ENCODE data around the gene CTNNA1.

Gene CTNNA1

DNA sequence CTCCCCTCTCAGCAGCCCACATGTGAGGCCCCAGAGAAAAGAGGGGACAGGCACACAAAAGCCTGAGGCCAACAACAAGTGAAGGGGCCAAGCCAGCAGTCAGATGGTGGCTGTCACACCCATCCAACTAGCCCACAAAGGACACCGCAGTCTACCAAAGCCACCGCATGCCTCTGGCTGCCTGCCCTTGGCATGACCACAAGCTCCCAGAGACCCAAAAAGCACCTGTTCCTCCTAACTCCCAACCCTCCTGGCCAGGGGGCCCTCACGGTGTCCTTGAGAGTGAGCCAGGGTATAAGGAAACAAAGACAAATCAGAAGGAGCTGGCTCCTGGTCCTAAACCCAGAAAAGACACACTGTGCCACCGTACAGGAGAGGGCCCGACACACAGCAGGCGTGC, 199.7 kb downstream of the CTNNA1 start:
- DNase-seq (ENCODE audit: low read depth, low spot score): no peak

DNA sequence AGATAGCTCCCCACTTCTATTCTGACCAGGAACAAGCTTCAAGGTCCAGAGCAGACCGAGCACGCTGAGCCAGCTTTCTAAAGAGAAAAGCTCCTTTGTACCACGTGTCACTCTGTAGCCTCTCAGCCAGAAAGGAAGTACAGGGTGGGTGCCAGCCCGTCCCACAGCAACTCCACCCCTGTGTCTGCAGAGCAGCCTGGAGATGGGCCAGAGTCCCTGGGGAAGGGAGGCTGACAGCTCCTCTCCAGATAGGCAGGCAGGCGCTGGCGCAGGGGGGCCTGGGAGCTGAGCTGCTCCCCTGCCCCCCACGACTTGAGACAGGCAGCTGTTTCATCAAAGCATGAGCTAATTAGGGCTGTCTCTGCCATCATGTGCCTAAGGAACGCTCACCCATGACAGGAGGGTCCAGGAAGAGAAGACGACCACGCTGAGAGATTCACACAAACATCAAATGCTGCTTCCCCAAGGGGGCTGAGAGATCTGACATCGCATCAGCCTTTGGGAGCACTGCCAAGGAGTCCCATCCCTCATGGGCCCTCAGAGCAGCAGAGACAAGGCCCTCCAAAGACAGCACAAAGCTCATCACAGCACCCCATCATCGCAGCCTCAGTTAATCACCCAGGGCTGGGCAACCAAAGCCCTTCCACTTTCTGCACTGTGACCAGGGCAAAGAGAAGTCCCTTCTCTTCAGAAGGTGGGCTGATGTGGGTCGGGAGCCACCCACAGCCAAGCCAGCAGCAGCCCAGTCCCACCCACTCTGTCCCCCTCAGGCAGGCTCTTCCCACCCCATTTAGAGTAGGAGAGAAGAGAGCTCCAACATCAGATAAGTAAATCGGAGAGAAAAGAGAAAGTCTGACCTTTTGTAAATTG, 200.4 kb downstream of the CTNNA1 start:
- H3K4me1 ChIP-seq (ENCODE audit: control insufficient read depth, insufficient read depth, low read length): no peaks in the 10 kb centered on the region
- H3K36me3 ChIP-seq (ENCODE audit: control insufficient read depth, insufficient read depth, low read length): no peaks in the 10 kb centered on the region
- WGBS (ENCODE audit: insufficient coverage, insufficient read length): no CpG with 5 or more reads among the region's 14 CpGs
- no peak for DNase-seq (ENCODE audit: low read depth, low spot score)
- H3K4me3 ChIP-seq (ENCODE audit: low read length): no peak overlapping the region
- H3K27me3 ChIP-seq (ENCODE audit: control insufficient read depth, insufficient read depth, low read length): 0 out of 2 replicates have a peak, but pooled peaks cover 2% of the 10 kb centered on the region
- H3K27ac ChIP-seq (ENCODE audit: low read length): no peak overlapping the region
- H3K9me3 ChIP-seq (ENCODE audit: control insufficient read depth, insufficient read depth, low read length): no peaks in the 10 kb centered on the region

More for the DNA sequence above, 199.7 kb downstream of the CTNNA1 start:
- Histone ChIP-seq H3K4me1 (ENCODE audit: control insufficient read depth, insufficient read depth, low read length) (no peaks in the 10 kb centered on the region), H3K9me3 (ENCODE audit: control insufficient read depth, insufficient read depth, low read length) (no peaks in the 10 kb centered on the region), H3K36me3 (ENCODE audit: control insufficient read depth, insufficient read depth, low read length) (no peaks in the 10 kb centered on the region), H3K4me3 (ENCODE audit: low read length) (no peak overlapping the region), H3K27ac (ENCODE audit: low read length) (no peak overlapping the region), H3K27me3 (ENCODE audit: control insufficient read depth, insufficient read depth, low read length) (0 out of 2 replicates have a peak, but pooled peaks cover 2% of the 10 kb centered on the region)
- no CpG with 5 or more reads among the region's 6 CpGs for WGBS (ENCODE audit: insufficient coverage, insufficient read length)

DNA sequence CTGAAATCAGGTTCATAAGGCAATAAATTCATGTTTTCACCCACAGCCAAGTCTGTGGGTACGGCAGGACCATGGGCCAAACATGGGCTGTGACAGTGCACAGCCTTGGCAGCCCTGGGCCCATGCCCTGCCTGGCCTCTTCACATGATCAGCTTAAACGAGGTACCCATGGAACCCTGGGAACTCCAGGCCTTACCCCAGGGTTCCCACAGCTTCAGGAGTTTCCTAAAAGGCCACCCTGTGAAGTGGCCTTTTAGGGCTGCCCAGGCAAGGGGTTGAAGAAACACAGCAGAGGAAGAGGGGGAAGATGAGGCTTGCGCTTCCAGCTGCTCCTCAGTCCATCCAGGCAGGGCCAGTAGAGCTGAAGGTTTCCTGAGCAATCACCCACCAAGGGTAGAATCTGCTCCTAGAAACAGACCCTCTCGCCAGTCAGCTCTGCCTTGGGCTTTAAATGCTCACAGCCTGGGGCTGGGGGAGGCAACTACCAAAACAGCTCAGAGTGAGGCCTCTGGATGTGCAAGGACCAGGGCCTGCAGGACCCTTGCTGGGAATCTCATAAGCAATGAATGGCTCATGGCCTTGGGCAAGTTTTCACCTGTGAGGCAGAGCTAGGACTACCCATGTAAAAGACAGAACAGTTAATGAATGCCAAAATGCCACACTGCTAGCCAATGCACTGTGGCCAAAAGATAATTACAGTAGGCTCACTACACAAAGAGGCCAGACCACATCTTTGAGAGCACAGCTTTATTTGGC, 201.2 kb downstream of the CTNNA1 start:
- Histone ChIP-seq H3K4me1 (ENCODE audit: control insufficient read depth, insufficient read depth, low read length) (no peaks in the 10 kb centered on the region), H3K36me3 (ENCODE audit: control insufficient read depth, insufficient read depth, low read length) (no peaks in the 10 kb centered on the region), H3K27ac (ENCODE audit: low read length) (no peak overlapping the region), H3K4me3 (ENCODE audit: low read length) (no peak overlapping the region), H3K9me3 (ENCODE audit: control insufficient read depth, insufficient read depth, low read length) (no peaks in the 10 kb centered on the region), H3K27me3 (ENCODE audit: control insufficient read depth, insufficient read depth, low read length) (0 out of 2 replicates have a peak, but pooled peaks cover 2% of the 10 kb centered on the region)
- WGBS (ENCODE audit: insufficient coverage, insufficient read length): no CpG with 5 or more reads among the region's 4 CpGs
- DNase-seq (ENCODE audit: low read depth, low spot score): no peak

DNA sequence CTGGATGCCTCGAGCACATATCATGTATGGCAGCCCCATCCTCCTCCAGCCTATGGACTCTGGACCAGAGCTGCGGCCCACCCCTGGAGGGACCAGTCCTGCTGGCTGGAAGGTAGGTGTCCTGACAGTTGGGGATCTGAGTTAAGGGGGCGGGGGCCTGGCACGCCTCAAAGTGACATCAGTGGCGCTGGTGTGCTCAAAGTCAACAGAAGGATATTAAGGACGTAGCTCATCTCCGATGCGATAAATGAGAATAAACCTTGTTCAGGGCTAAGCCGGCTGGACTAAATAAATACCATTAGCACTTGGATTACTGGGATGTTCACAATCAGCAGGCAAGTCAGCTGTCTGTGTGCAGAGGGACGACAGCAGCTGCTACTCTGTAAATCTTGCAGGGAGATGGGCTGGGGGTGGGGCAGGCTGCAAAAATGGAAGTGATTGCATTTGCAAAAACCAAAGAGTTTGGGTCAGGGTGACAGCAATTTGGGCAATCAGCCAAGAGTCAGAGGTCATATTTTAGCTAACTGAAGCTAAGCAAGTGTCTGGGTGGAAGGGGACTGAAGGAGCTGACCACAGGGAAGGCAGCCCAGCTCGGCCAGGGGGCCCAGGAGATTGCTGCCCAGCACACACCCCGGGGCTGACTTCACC, 201.9 kb downstream of the CTNNA1 start:
- no peak overlapping the region for H3K4me3 ChIP-seq (ENCODE audit: low read length)
- no peak for DNase-seq (ENCODE audit: low read depth, low spot score)
- H3K9me3 ChIP-seq (ENCODE audit: control insufficient read depth, insufficient read depth, low read length): no peaks in the 10 kb centered on the region
- no peak overlapping the region for H3K27ac ChIP-seq (ENCODE audit: low read length)
- H3K36me3 ChIP-seq (ENCODE audit: control insufficient read depth, insufficient read depth, low read length): no peaks in the 10 kb centered on the region
- H3K4me1 ChIP-seq (ENCODE audit: control insufficient read depth, insufficient read depth, low read length): no peaks in the 10 kb centered on the region
- H3K27me3 ChIP-seq (ENCODE audit: control insufficient read depth, insufficient read depth, low read length): 0 out of 2 replicates have a peak, but pooled peaks cover 2% of the 10 kb centered on the region
- WGBS (ENCODE audit: insufficient coverage, insufficient read length): no CpG with 5 or more reads among the region's 12 CpGs

DNA sequence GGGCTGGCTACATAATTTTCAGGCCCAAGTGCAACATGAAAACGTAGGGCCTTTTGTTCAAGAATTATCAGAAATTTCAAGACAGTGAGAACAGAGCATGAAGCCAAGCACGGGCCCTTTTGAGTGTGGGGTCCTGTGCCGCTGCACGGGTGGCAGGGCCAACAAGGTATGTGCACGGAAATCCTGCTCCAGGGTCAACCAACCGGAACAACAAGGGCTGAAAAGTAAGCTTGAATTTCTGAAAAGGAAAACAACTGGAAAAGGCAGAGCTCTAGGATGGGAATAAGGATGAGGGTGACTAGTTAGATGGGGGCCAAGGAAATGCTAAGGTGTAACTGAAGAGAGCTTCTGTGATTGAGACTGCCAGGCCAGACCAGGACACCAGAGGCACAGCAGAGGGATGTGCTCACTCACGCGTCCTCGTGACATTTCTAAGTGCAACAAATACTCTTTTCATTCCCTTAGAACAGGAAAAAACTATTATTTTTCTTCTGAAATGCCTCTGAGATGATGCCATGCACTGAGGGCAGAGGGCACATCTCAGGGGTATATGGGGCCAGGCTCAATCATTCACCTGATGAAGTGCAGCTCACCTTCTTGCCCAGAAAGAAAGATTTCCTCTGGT, 202.6 kb downstream of the CTNNA1 start:
- H3K4me1 ChIP-seq (ENCODE audit: control insufficient read depth, insufficient read depth, low read length): no peaks in the 10 kb centered on the region
- no CpG with 5 or more reads among the region's 9 CpGs for WGBS (ENCODE audit: insufficient coverage, insufficient read length)

DNA sequence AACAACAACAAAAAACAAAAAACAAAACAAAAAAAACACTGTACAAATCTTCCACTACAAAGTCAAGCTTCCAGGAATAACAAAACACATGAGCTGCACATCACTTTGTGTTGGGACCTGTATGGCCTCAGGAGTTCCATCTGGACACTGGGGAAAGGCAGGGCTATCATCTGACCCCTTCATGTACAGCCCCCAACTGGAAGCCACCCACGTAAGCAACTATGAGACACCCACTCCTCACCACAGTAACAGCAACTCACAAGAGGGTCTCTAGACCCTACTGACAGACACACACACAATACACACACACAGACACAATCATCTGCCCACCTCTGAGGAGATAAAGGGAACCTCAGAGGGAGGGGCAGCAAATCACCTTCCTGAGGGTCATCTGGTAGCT, 203.6 kb downstream of the CTNNA1 start:
- Histone ChIP-seq H3K27ac (ENCODE audit: low read length) (no peak overlapping the region), H3K4me1 (ENCODE audit: control insufficient read depth, insufficient read depth, low read length) (no peaks in the 10 kb centered on the region), H3K9me3 (ENCODE audit: control insufficient read depth, insufficient read depth, low read length) (no peaks in the 10 kb centered on the region), H3K27me3 (ENCODE audit: control insufficient read depth, insufficient read depth, low read length) (0 out of 2 replicates have a peak, but pooled peaks cover 2% of the 10 kb centered on the region), H3K36me3 (ENCODE audit: control insufficient read depth, insufficient read depth, low read length) (no peaks in the 10 kb centered on the region), H3K4me3 (ENCODE audit: low read length) (no peak overlapping the region)
- no CpG with 5 or more reads among the region's 1 CpG for WGBS (ENCODE audit: insufficient coverage, insufficient read length)
- no peak for DNase-seq (ENCODE audit: low read depth, low spot score)

More for the DNA sequence above, 202.6 kb downstream of the CTNNA1 start:
- no peaks in the 10 kb centered on the region for H3K36me3 ChIP-seq (ENCODE audit: control insufficient read depth, insufficient read depth, low read length)
- 0 out of 2 replicates have a peak, but pooled peaks cover 2% of the 10 kb centered on the region for H3K27me3 ChIP-seq (ENCODE audit: control insufficient read depth, insufficient read depth, low read length)
- no peak for DNase-seq (ENCODE audit: low read depth, low spot score)
- no peak overlapping the region for H3K4me3 ChIP-seq (ENCODE audit: low read length)
- no peaks in the 10 kb centered on the region for H3K9me3 ChIP-seq (ENCODE audit: control insufficient read depth, insufficient read depth, low read length)
- H3K27ac ChIP-seq (ENCODE audit: low read length): no peak overlapping the region

DNA sequence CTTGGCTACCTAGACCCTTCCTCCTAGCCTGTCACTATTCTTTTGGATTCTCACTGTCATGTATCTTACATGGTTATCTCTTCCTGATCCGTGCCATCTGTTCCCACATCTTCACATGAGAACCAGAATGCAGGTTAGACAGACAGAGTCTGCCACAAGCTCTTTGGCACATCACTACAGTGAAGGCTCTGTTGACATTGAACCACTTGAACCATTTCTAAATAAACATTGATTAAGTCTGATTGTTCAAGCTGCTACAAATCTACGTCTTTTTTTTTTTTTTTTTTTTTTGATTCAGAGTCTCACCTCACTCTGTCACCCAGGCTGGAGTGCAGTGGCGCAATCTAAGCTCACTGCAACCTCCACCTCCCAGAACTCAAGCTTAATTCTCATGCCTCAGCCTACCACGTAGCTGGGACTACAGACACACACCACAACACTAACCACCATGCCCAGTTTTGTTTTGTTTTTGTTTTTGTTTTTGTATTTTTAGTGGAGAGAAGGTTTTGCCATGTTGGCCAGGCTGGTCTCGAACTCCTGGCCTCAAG, 207.0 kb downstream of the CTNNA1 start:
- no peaks in the 10 kb centered on the region for H3K9me3 ChIP-seq (ENCODE audit: control insufficient read depth, insufficient read depth, low read length)
- DNase-seq (ENCODE audit: low read depth, low spot score): no peak
- no CpG with 5 or more reads among the region's 5 CpGs for WGBS (ENCODE audit: insufficient coverage, insufficient read length)
- H3K36me3 ChIP-seq (ENCODE audit: control insufficient read depth, insufficient read depth, low read length): no peaks in the 10 kb centered on the region
- H3K4me3 ChIP-seq (ENCODE audit: low read length): no peak overlapping the region
- peaks cover 4% of the 10 kb centered on the region; the same call in 1 of the 2 replicates for H3K4me1 ChIP-seq (ENCODE audit: control insufficient read depth, insufficient read depth, low read length)
- 0 out of 2 replicates have a peak, but pooled peaks cover 2% of the 10 kb centered on the region for H3K27me3 ChIP-seq (ENCODE audit: control insufficient read depth, insufficient read depth, low read length)
- H3K27ac ChIP-seq (ENCODE audit: low read length): no peak overlapping the region

DNA sequence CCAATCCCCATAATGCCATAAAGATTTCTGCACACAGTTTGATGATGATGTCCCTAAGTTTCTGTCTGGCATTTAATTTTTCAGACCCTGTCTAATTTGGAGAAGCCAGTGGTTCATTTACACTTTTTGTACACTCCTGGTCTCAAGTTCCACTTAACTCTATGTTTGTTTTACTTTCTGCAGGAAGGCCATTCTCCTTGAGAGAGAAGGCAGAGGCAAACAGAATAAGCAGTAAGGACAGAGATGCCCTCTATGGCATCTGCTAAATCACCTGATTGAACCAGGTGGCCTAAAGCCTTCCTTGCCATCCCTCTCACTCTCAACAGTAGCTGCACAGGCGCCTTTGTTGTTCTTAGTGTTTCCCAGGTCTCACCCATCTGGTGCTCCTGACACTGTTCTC, 208.0 kb downstream of the CTNNA1 start:
- H3K27me3 ChIP-seq (ENCODE audit: control insufficient read depth, insufficient read depth, low read length): 0 out of 2 replicates have a peak, but pooled peaks cover 2% of the 10 kb centered on the region
- no peak overlapping the region for H3K27ac ChIP-seq (ENCODE audit: low read length)
- no peak overlapping the region for H3K4me3 ChIP-seq (ENCODE audit: low read length)
- peaks cover 4% of the 10 kb centered on the region; the same call in 1 of the 2 replicates for H3K4me1 ChIP-seq (ENCODE audit: control insufficient read depth, insufficient read depth, low read length)
- H3K9me3 ChIP-seq (ENCODE audit: control insufficient read depth, insufficient read depth, low read length): no peaks in the 10 kb centered on the region
- WGBS (ENCODE audit: insufficient coverage, insufficient read length): no CpG with 5 or more reads among the region's 1 CpG
- DNase-seq (ENCODE audit: low read depth, low spot score): no peak
- no peaks in the 10 kb centered on the region for H3K36me3 ChIP-seq (ENCODE audit: control insufficient read depth, insufficient read depth, low read length)

DNA sequence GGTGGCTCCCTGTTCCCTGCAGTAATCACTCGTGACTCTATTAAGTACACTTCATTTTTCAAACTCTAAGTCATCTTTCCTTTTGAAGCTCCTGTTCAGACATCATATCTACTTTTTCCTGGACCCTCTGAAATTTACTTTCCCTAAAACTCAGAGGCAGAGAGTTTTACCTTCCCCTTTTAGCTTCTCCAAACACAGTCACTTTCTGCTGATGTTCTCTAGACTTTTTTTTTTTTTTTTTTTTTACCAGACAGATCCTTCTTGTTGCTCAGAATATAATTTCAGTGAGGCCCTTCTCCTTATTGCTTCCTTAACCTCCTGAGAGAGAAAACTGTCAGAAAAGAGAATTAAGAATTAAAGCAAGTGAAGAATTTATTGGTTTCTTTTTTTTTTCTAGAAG, 208.5 kb downstream of the CTNNA1 start:
- Histone ChIP-seq H3K9me3 (ENCODE audit: control insufficient read depth, insufficient read depth, low read length) (no peaks in the 10 kb centered on the region), H3K27me3 (ENCODE audit: control insufficient read depth, insufficient read depth, low read length) (0 out of 2 replicates have a peak, but pooled peaks cover 2% of the 10 kb centered on the region), H3K4me1 (ENCODE audit: control insufficient read depth, insufficient read depth, low read length) (peaks cover 4% of the 10 kb centered on the region; the same call in 1 of the 2 replicates), H3K4me3 (ENCODE audit: low read length) (no peak overlapping the region), H3K27ac (ENCODE audit: low read length) (no peak overlapping the region), H3K36me3 (ENCODE audit: control insufficient read depth, insufficient read depth, low read length) (no peaks in the 10 kb centered on the region)
- no peak for DNase-seq (ENCODE audit: low read depth, low spot score)
- WGBS (ENCODE audit: insufficient coverage, insufficient read length): no CpG with 5 or more reads among the region's 1 CpG

Measured in iPS DF 6.9 (cell line).